IPS DF 19.7 (cell line): Measurements from ENCODE around the gene RABGAP1L.

Experiments
- DNase-seq: peaks from one replicate; pipeline ENCODE4 v3.0.0-alpha.2; 2013; ENCODE audit warnings: low read depth, low spot score

RABGAP1L gene

GRCh38 chr1:174746024-174746808, 586.9 kb downstream of the RABGAP1L start:
- no peak for DNase-seq

GRCh38 chr1:174747613-174748012, 588.3 kb downstream of the RABGAP1L start:
- DNase-seq, result no peak

- no peak for DNase-seq
Observed at GRCh38 chr1:174748586-174748985, 589.3 kb downstream of the RABGAP1L start.

GRCh38 chr1:174753131-174753530, 593.8 kb downstream of the RABGAP1L start:
- no peak for DNase-seq

GRCh38 chr1:174761335-174761734, 602.0 kb downstream of the RABGAP1L start:
- DNase-seq, result no peak

- no peak for DNase-seq
Observed at GRCh38 chr1:174761901-174762585, 602.7 kb downstream of the RABGAP1L start.

GRCh38 chr1:174764191-174764590, 604.9 kb downstream of the RABGAP1L start:
- no peak for DNase-seq

- DNase-seq, result no peak
Observed at GRCh38 chr1:174766727-174767126, 607.4 kb downstream of the RABGAP1L start.

GRCh38 chr1:174768516-174768915, 609.2 kb downstream of the RABGAP1L start:
- no peak for DNase-seq

GRCh38 chr1:174768949-174769348, 609.6 kb downstream of the RABGAP1L start:
- no peak for DNase-seq

- no peak for DNase-seq
Observed at GRCh38 chr1:174769961-174770549, 610.7 kb downstream of the RABGAP1L start.

- no peak for DNase-seq
Observed at GRCh38 chr1:174775621-174776020, 616.3 kb downstream of the RABGAP1L start.

- DNase-seq, result no peak
Observed at GRCh38 chr1:174777262-174777661, 617.9 kb downstream of the RABGAP1L start.

- DNase-seq, result no peak
Observed at GRCh38 chr1:174785510-174785909, 626.2 kb downstream of the RABGAP1L start.

- DNase-seq, result no peak
Observed at GRCh38 chr1:174786358-174786757, 627.0 kb downstream of the RABGAP1L start.

- DNase-seq, result no peak
Observed at GRCh38 chr1:174786760-174787159, 627.4 kb downstream of the RABGAP1L start.

- DNase-seq, result no peak
Observed at GRCh38 chr1:174788981-174789380, 629.7 kb downstream of the RABGAP1L start.

- no peak for DNase-seq
Observed at GRCh38 chr1:174789399-174789798, 630.1 kb downstream of the RABGAP1L start.

GRCh38 chr1:174791863-174792262, 632.5 kb downstream of the RABGAP1L start:
- DNase-seq, result no peak

- DNase-seq, result no peak
Observed at GRCh38 chr1:174794861-174795260, 635.5 kb downstream of the RABGAP1L start.

GRCh38 chr1:174795806-174796205, 636.5 kb downstream of the RABGAP1L start:
- no peak for DNase-seq

GRCh38 chr1:174797398-174797797, 638.1 kb downstream of the RABGAP1L start:
- no peak for DNase-seq

- DNase-seq, result no peak
Observed at GRCh38 chr1:174799136-174799479, 639.8 kb downstream of the RABGAP1L start.
